Putamen (tissue), 1 donor: Measurements from ENCODE around the gene SAMD14.

Experiments used
- DNase-seq: peaks from one replicate; pipeline ENCODE4 v3.0.0-alpha.2; 2016; ENCODE audit warnings: low spot score

SAMD14 gene

DNA sequence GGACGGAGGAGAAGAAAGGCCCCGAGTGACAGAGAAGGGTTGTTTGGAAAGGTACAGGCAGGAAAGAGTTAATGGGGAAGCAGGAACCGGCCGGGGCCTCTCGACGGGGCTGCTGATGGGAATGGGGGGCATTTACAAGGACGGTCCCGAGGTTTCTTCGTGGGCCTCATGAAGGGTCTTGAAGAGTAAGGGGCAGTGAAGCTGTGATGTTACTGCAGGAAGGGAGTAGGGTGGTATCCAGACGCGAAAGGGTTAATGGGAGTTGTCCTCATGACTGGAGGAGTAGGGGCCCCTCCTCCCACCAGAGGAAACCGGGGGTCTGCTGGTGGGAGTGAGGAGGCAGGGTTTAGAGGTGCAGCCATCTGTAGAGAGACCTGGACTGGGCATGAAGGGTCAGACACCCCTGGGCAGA is 34.3 kb downstream of the SAMD14 start:
- no peak for DNase-seq

DNA sequence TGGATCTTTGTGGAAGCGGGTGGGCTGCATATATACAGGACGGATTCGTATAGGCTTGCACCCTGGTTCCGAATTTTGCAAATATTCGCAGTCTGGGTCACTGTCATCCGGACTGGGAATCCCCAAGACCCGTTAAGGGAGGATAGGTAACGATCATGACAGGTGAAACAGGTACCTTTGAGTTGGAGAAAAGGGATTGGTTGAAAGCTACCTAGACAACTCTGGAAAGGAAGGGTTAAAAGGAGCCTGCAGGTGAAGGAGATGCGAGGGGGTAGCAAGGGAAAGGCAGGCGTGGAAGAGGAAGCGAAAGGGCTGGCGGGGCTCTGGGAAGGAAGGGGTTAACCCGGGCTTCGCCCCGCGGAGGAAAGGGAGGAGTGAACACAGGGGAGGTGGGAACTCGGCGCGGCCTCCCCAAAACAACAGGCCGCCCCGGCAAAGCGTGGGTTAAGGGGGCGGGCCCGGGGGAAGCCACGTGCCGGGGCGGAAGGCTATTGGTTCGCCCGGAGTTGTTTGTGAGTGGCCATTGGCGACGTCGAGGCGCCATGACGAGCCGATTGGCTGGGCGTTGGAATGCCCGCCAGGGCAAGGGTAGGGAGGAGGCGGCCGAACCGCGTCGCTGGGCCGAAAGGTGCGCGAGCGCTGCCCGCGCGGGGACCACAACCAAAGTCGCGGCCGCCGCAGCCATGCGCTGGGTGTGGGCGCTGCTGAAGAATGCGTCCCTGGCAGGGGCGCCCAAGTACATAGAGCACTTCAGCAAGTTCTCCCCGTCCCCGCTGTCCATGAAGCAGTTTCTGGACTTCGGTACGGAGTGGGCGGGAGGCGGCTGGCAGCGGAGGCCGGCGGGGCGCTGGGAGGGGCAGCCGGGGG is 35.0 kb downstream of the SAMD14 start, which contains the start of gene PDK2:
Gene PDK2 (plus strand): TSS at position 599 of the 867 bp plus-strand sequence. CDS start 85 bp downstream, at position 684.
- DNase-seq, result peak; percentile 97

DNA sequence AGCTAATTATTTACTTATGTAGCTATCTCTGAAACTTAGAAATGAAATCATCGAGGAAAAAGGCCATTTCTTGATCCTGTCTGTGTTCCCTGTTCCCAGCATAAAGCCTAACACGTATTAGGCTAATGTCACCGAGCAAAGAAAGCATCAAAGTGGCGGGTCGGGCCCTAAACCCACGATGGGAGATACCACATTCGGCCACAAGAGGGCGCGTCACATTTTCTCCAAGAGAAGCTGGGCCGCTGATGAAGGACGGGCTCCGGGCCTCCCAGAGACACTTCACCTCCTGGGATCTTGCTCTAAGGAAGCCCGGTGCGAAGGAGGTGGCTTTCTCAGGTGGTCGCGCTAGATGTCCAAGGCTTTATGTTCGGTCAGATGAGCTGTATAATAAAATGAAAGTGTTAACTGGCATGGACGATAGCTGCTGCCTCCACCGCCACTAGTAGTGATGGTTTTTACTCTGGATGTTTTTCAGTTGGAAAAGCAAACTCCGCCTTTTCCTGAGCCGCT is 35.7 kb downstream of the SAMD14 start:
- DNase-seq, result peak; percentile 93

DNA sequence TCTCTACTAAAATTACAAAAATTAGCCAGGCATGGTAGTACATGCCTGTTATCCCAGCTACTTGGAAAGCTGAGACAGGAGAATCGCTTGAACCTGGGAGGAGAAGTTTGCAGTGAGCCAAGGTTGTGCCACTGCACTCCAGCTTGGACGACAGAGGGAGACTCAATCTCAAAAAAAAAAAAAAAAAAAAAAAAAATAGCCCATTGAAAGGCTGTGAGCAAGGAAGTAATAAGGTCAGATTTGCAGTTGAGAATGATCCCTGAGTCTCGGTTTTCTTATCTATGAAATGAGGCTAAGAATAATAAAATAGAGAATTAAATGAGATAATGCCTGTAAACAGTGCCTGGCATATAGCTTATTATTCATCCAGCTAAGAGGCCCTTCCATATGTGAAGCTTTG is 36.2 kb downstream of the SAMD14 start:
- DNase-seq, result no peak

DNA sequence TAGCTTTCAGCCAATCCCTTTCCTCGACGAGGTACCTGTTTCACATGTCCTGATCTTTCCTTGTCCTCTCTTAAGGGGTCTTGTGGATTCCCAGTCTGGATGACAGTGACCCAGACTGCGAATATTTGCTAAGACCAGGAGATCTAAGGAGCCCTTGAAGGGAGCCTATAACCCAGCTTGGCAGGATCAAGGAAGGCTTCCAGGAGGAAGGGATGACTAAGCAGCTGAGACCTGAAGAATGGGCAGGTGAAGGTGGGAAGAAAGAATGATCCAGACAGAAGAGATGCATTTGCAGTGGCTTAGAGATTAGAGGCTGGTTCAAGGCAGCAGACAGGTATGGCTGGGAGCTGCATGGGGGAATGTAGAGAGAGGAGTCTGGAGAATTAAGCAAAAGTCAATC is 36.7 kb downstream of the SAMD14 start:
- no peak for DNase-seq

DNA sequence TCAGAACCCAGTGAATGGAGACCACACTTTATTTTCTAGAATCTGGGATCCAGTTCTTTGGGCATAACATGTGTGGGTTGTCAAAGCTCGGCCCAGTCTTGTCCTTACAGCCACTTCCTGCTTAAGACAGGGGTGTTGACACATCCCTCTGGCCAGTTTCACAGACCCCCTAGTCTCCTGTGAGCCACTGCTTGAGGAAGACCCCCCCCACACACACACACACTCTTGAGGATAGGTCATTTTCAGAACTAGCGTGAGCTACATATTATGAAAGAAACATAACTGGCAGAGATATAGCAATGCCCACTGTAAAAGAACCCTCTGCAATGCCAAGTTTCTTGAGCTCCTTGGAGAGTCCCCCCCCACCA is 38.1 kb downstream of the SAMD14 start:
- DNase-seq, result no peak

DNA sequence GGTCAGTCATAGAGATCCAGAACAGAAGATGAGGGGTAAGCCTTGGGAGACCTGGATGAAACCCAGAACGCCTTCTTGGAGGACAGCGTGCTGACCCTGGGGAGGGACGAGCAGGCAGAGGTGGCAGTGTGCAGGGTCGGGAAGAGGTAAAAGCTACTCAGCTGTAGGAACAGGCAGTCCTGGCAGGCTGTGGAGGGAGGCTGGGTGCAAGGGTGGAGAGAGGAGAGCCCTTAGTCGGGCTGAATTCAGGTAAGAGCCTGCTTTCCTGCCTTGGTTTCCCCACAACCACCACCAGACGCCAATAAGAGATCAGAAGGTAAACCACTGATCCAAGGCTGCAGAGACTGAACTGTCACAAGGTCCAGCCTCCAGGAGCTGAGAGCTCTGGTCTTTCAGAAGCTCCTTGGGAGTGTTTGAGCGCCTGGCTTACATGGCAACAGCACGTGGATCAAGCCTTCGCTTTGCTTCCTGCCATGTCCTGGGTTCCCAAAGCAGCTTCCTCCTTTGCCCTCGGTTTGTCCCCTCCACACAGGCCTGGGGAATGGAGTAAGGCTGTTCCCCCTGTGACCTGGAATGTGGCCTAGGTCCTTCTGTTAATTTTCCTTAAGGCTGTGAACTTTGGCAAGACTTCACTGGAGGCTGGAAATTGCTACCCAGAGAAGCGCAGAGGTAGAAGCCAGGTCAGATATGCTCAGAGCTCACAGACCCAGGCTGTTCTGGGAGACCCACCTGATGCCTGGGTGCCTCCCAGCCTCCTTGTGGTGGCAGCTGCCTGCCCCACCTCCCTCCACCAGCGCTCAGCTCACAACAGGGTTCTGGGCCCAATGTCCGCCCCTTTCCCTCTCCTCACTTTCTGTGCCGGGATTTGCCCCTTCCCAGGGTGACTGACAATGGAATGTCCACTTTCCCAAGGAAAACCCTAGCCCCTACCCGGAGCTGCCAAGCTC is 38.7 kb downstream of the SAMD14 start:
- DNase-seq, result no peak

DNA sequence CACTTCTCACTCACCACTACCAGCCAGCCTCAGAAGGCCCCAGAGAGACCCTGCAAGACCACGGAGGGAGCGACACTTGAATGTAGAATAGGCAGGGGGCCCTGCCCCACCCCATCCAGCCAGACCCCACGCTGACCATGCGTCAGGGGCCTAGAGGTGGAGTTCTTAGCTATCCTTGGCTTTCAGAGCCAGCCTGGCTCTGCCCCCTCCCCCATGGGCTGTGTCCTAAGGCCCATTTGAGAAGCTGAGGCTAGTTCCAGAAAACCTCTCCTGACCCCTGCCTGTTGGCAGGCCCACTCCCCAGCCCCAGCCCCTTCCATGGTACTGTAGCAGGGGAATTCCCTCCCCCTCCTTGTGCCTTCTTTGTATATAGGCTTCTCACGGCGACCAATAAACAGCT is 39.9 kb downstream of the SAMD14 start:
- no peak for DNase-seq

DNA sequence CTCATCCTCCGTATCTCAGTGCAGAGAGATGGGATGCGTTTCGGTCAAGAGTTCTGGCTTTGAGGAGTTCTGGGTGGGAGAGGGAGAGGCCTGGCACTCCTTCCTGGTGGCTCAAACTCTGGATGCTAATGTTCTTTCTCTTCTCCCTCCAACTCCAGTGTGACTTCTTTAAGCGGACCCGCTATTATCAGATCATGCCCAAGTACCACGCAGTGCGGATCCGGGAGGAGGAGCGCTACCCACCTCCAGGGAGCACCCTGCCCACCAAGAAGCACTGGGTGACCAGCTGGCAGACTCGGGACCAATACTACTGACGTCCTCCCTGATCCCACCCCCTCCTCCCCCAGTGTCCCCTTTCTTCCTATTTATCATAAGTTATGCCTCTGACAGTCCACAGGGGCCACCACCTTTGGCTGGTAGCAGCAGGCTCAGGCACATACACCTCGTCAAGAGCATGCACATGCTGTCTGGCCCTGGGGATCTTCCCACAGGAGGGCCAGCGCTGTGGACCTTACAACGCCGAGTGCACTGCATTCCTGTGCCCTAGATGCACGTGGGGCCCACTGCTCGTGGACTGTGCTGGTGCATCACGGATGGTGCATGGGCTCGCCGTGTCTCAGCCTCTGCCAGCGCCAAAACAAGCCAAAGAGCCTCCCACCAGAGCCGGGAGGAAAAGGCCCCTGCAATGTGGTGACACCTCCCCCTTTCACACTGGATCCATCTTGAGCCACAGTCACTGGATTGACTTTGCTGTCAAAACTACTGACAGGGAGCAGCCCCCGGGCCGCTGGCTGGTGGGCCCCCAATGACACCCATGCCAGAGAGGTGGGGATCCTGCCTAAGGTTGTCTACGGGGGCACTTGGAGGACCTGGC is 40.8 kb downstream of the SAMD14 start:
- no peak for DNase-seq

DNA sequence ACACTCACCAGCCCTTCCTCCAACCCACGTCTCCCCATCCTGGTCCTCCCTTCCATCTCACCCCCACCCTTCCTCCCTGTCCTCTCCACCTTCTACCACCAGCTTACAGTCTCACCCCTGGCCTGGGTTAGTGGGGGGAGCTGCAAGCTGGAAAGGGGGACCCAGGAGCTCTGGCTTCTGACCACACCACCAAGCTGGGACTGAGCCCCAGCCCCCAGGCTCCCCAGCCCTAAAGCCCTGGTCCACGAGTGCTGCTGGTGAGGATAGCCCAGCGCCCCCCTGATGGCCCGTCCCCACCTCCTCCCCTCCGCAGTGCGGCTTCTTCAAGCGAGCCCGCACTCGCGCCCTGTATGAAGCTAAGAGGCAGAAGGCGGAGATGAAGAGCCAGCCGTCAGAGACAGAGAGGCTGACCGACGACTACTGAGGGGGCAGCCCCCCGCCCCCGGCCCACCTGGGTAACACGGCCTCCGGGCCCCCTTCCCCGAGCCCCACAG is 42.0 kb downstream of the SAMD14 start:
- DNase-seq, result no peak

DNA sequence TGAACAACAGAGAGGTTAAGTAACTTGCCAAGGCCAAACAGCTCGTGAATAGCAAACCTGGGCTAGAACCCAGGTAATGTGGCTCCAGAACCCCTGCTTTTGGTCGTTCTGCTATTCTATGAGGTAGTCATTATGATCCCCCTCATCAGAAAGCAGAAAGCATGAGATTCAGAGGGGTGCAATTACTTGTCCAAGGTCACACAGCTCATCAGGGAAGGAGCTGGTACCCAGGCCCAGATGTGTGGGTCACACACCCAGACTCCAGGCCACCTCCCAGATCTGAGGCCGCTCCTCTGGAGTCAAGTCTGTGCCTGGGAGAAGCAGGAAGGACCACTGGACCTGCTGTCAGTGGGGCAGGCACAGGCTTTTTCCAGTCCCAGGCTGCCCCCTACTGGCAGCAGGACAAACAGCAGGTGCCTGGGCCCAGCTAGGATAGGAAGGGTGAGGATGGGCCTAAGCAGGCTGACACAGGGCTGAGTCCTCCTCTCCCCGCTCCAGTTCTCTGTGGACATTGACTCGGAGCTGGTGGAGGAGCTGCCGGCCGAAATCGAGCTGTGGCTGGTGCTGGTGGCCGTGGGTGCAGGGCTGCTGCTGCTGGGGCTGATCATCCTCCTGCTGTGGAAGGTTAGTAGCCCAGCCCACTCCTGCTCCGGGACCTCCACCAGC is 42.6 kb downstream of the SAMD14 start:
- DNase-seq, result no peak

DNA sequence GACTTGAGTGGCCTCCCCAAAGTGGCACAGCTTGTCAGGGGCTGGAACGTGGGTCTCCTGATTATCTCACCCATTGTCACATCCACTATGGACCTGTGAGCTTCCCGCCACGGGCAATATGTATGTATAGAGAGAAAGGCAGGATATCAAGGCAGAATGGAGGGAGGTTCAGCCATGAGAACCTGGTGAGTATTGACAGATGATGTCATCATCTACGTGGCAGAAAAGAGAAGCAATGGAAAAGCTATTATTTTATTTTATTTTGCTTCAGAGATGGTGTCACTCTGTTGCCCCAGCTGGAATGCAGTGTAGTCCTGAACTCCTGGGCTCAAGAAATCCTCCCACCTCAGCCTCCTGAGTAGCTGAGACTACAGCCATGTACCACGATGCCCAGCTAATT is 48.2 kb downstream of the SAMD14 start:
- no peak for DNase-seq

DNA sequence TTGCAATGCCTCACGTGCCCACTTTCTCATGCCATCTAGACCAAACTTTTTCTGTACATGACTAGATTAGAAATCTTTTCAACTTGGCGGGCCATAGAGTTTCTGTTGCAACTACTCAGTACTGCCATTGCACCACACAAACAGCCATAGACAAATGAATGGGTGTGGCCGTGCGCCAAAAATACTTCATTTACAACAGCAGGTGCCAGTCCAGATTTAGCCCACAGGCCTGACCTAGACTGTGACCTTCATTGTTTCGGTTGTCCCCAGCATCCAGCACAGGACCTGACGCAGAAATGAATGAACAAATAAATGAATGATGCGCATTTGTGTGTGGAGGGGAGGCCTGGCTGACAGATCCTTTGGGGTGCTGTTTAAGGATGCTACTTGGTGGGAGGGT is 49.1 kb downstream of the SAMD14 start:
- DNase-seq, result no peak

DNA sequence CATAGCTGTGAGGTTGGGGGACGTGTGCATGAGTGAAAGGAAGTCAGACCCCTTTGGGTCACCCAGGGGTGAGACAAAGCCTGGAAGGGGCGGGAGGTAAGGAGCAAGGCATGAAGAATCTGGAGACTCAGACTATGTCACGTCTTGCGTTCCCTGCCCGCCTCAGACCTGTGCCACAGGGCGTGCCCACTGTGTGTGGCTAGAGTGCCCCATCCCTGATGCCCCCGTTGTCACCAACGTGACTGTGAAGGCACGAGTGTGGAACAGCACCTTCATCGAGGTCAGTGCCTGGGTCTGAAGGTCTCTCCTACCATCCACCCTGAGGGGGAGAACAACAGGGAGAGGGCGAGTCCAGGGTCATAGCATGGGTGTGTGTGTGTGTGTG is 49.9 kb downstream of the SAMD14 start:
- DNase-seq, result no peak

DNA sequence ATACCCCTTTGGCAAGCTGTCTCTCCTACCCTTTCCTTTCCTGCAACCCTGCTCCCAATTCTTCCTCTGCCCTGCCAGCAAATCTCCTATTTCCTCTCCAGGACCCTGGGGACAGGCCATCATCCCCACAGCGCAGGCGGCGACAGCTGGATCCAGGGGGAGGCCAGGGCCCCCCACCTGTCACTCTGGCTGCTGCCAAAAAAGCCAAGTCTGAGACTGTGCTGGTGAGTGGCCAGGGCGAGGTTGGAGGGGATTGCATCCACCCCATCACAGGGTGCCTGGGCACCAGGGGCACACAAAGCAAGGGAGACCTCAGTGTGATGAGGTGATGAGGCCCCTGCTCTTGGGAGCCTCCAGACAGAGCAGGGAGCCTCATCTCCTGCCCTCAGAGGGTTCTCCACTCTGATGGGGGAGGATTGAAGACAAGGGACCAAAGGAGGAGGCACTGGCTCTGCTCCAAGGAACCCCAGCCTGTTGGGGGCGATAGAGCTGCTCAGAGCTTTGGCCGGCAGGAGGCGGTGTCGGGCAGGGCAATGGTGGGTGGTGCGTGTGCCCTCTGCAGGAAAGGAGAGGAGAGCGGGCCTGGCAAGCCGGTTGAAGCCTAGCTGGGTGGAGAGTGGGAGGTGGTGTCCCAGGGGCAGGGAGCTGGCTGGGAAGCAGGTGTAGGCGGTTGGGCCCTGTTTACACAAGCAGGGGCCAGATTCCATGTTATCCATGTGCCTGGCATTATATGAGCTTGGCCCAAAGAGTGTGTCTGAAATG is 50.4 kb downstream of the SAMD14 start:
- no peak for DNase-seq

DNA sequence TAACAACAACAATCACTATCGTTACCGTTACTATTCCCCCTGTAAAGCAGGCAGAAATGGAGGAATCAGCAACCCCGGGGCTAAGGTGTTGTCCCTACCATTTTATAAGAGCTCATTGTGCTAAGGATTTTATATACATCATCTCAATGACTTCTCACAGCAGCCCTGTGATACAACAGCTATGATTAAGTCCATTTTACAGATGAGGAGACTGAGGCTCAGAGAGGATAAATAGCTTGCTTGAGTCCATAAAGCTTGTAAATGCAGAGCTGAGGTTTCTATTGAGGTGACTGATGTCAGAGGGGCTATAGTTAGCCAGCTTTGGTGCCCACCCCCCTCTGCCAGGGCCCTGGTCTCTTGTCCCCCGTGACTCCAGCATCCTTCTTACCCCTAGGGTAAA is 51.5 kb downstream of the SAMD14 start:
- no peak for DNase-seq

DNA sequence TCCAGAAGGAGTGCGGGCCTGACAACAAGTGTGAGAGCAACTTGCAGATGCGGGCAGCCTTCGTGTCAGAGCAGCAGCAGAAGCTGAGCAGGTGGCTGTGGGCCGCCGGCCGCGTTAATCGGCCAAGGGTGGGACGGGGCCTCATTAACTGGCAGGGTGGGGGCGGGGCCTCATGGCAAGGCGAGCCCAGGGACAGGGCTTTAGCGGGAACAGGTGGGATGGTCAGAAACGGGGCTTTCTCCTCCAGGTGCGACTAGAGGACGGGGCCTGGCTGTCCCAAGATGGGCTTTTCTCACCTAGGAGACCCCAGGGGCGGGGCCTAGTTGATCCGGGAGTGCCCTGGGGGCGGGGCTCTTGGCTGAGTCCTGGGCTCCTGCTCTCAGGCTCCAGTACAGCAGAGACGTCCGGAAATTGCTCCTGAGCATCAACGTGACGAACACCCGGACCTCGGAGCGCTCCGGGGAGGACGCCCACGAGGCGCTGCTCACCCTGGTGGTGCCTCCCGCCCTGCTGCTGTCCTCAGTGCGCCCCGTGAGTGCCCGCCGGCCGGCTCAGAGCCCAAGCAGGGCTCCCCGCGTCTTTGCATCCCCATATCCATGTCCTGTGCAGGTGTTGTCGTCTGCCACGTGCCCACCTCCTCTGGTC is 53.2 kb downstream of the SAMD14 start:
- no peak for DNase-seq

DNA sequence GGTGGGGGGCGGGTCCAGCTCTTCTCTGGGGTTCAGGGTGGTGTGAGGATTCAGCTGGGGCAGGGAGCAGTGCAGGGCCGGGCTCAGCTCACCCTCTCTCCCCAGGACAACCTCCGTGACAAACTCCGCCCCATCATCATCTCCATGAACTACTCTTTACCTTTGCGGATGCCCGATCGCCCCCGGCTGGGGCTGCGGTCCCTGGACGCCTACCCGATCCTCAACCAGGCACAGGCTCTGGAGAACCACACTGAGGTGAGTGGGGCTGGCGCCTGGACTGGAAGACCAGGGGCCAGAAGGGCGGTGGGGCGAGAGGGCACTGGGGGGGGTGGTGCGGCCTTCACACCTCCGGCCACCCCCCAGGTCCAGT is 53.8 kb downstream of the SAMD14 start:
- DNase-seq, result no peak

DNA sequence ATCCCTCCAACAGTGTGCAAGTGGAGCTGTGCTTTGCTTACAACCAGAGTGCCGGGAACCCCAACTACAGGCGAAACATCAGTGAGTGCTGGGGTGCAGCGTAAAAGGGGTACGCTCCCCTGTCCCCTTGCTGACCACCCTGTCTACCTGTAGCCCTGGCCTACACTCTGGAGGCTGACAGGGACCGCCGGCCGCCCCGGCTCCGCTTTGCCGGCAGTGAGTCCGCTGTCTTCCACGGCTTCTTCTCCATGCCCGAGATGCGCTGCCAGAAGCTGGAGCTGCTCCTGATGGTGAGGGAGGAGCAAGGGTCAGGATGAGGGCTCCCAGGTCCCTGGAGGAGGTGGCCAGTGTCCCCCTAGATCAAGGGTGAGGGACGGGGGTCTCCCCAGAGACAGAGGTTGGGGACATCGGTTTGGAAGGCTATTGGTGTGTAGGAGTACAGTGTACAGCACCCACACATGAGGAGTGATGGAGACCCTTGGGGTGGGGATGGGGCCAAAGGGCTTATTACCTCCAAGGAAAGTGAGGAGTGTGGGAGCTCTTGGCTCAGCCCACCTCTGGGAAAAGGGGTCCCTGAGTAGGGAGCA is 54.4 kb downstream of the SAMD14 start:
- DNase-seq, result no peak
